GM12878 (cell line): ENCODE results near the gene ZNF473. TPM values are rescaled to one million over a fixed set of nuclear protein-coding genes. Genes with fewer than 3 reads are reported as not detected.

Experiments used
- ATAC-seq: fragments of 200-7000 bp; cut with Tn5 transposase; 3 replicates; pipeline ENCODE4 v1.9.1; 2020; ENCODE audit warnings: mild to moderate bottlenecking, moderate library complexity
- BruUV-seq: library from RNA; stranded (reverse); fragments of 400-500 nt; replicated peaks from 2 replicates; lab custom pipeline; 2021; lab: Mats Ljungman, UMichigan
- CTCF ChIA-PET: fragments of 300-600 bp; sonication (Branson Sonifier 250); formaldehyde crosslinking; extraction: SDS; loops from one replicate; lab custom pipeline; 2021; ENCODE audit warnings: inconsistent platforms; lab: Yijun Ruan, JAX
- POLR2A ChIA-PET: fragments of 350-600 bp; formaldehyde crosslinking; extraction: SDS; loops from one replicate; lab custom pipeline; 2021; ENCODE audit warnings: inconsistent platforms; lab: Charles Lee
- RAD21 ChIA-PET: fragments of 300-600 bp; sonication (Branson Sonifier 250); formaldehyde crosslinking; loops from one replicate; lab custom pipeline; 2023; ENCODE audit warnings: antibody characterized with exemption; ENCODE audit not compliant: unreplicated experiment; lab: Charles Lee
- SMC1A ChIA-PET: fragments of 300-600 bp; sonication (Branson Sonifier 250); formaldehyde crosslinking; loops from one replicate; lab custom pipeline; 2023; ENCODE audit not compliant: unreplicated experiment, uncharacterized antibody; lab: Charles Lee
- DNase-seq: peaks from one replicate; pipeline ENCODE4 v3.0.0-alpha.2; 2011; ENCODE audit warnings: low read depth, low spot score
- FAIRE-seq: peaks from 3 replicates; lab custom pipeline; 2011; peaks lifted over from hg19 to GRCh38; lab: Jason Lieb, UNC
- H2AFZ ChIP-seq: 2 replicates; pipeline ENCODE4 v1.6.0; 2011; ENCODE audit warnings: low read depth, low read length, control low read depth; ENCODE audit not compliant: control insufficient read depth
- H3K27ac ChIP-seq: 2 replicates; pipeline ENCODE4 v1.5.1; 2011; ENCODE audit warnings: control low read depth; ENCODE audit not compliant: control insufficient read depth, insufficient read depth
- H3K27me3 ChIP-seq, 2 experiments: replicated peaks in 1 of 2; 2 replicates each; pipeline versions ENCODE4 v1.6.0 to v1.6.1; 2011; ENCODE audit warnings: low read length in 1 of 2; ENCODE audit not compliant: control insufficient read depth in 2 of 2, insufficient read depth in 2 of 2
- H3K36me3 ChIP-seq, 2 experiments: 2 replicates each; pipeline ENCODE4 v1.5.1; 2011; ENCODE audit warnings: low read length in 1 of 2; ENCODE audit not compliant: control insufficient read depth in 2 of 2, insufficient read depth in 2 of 2
- H3K4me1 ChIP-seq: 2 replicates; pipeline ENCODE4 v1.6.1; 2011; ENCODE audit warnings: mild to moderate bottlenecking, low read length, moderate library complexity, mixed read lengths; ENCODE audit not compliant: control insufficient read depth, insufficient read depth
- H3K4me2 ChIP-seq: 2 replicates; pipeline ENCODE4 v1.6.0; 2011; ENCODE audit warnings: control low read depth; ENCODE audit not compliant: control insufficient read depth, insufficient read depth
- H3K4me3 ChIP-seq: fragments of 200-600 bp; sonication (generic); 2 replicates; pipeline ENCODE4 v1.5.1; 2016
- H3K79me2 ChIP-seq: 2 replicates; pipeline ENCODE4 v1.6.0; 2011; ENCODE audit warnings: low read length; ENCODE audit not compliant: control insufficient read depth, insufficient read depth
- H3K9ac ChIP-seq: 2 replicates; pipeline ENCODE4 v1.8.0; 2011; ENCODE audit warnings: low read length, control low read depth, mixed read lengths; ENCODE audit not compliant: control insufficient read depth, insufficient read depth
- H3K9me3 ChIP-seq: replicated peaks from 3 replicates; pipeline ENCODE4 v1.5.1; 2011; ENCODE audit warnings: mild to moderate bottlenecking, low read length; ENCODE audit not compliant: control insufficient read depth, insufficient read depth
- H4K20me1 ChIP-seq: 2 replicates; pipeline ENCODE4 v1.6.0; 2011; ENCODE audit not compliant: control insufficient read depth, insufficient read depth
- CBX3 ChIP-seq: fragments of 200-600 bp; sonication (generic); IDR thresholded peaks from 2 replicates; pipeline ENCODE4 v1.6.1; 2016; ENCODE audit warnings: low read depth, borderline replicate concordance
- CEBPB ChIP-seq, 2 experiments: fragments of 150-350 bp in 1 of 2; IDR thresholded peaks; 2 replicates each; pipeline ENCODE4 v1.6.1; 2012 to 2014; ENCODE audit warnings: low read depth in 2 of 2, low read length in 2 of 2, borderline replicate concordance in 1 of 2, inconsistent platforms in 1 of 2
- CUX1 ChIP-seq: IDR thresholded peaks from 2 replicates; pipeline ENCODE4 v1.6.1; 2012; ENCODE audit warnings: improper control_type of control experiment, low read depth, low read length; ENCODE audit not compliant: insufficient replicate concordance
- ETV6 ChIP-seq, 2 experiments: fragments of 450-650 bp in 1 of 2; IDR thresholded peaks in 1 of 2; conservative IDR thresholded peaks in 1 of 2; 2 replicates each; pipeline ENCODE4 v1.6.1; 2014; ENCODE audit warnings: antibody characterized with exemption in 1 of 2, borderline replicate concordance in 1 of 2, low read depth in 1 of 2, mild to moderate bottlenecking in 1 of 2, moderate library complexity in 1 of 2
- IRF4 ChIP-seq: IDR thresholded peaks from 2 replicates; pipeline ENCODE4 v1.6.1; 2011; ENCODE audit warnings: low read depth, low read length
- NFXL1 ChIP-seq: fragments of 450-650 bp; IDR thresholded peaks from 2 replicates; pipeline ENCODE4 v1.6.1; 2017; ENCODE audit warnings: antibody characterized with exemption, mild to moderate bottlenecking, borderline replicate concordance
- NFYA ChIP-seq: IDR thresholded peaks from 2 replicates; pipeline ENCODE4 v1.6.1; 2011; ENCODE audit warnings: low read depth, mild to moderate bottlenecking, low read length, improper control_type of control experiment, borderline replicate concordance
- NR2F1 ChIP-seq: fragments of 450-650 bp; conservative IDR thresholded peaks from 2 replicates; pipeline ENCODE4 v1.6.1; 2017; ENCODE audit warnings: mild to moderate bottlenecking
- RFX5 ChIP-seq: IDR thresholded peaks from 2 replicates; pipeline ENCODE4 v1.6.1; 2011; ENCODE audit warnings: low read depth, low read length, improper control_type of control experiment
- SP1 ChIP-seq: IDR thresholded peaks from one replicate; pipeline ENCODE4 v1.6.1; 2011; ENCODE audit warnings: low read depth, low read length
- STAT1 ChIP-seq: fragments of 450-650 bp; conservative IDR thresholded peaks from 2 replicates; pipeline ENCODE4 v1.6.1; 2014; ENCODE audit warnings: antibody characterized with exemption, mild to moderate bottlenecking
- USF1 ChIP-seq: IDR thresholded peaks from 2 replicates; pipeline ENCODE4 v1.6.1; 2011; ENCODE audit warnings: borderline replicate concordance, low read depth, mild to moderate bottlenecking, moderate library complexity, mixed read lengths, low read length; ENCODE audit not compliant: insufficient read depth; ENCODE audit errors: extremely low read length
- ZNF207 ChIP-seq: fragments of 450-650 bp; IDR thresholded peaks from 2 replicates; pipeline ENCODE4 v1.6.1; 2014; ENCODE audit warnings: antibody characterized with exemption, mild to moderate bottlenecking, borderline replicate concordance
- ZNF24 ChIP-seq: fragments of 450-650 bp; IDR thresholded peaks from 2 replicates; pipeline ENCODE4 v1.6.1; 2017; ENCODE audit warnings: antibody characterized with exemption, mild to moderate bottlenecking
- ZNF622 ChIP-seq: fragments of 450-650 bp; IDR thresholded peaks from 2 replicates; pipeline ENCODE4 v1.6.1; 2017; ENCODE audit warnings: mild to moderate bottlenecking, inconsistent platforms
- WGBS: methylation state at CpG from one replicate; pipeline ENCODE4 v1.1.6; 2016; ENCODE audit warnings: low lambda C conversion rate; ENCODE audit not compliant: insufficient replicate concordance, insufficient coverage; ENCODE audit errors: missing lambda C conversion rate; 5-methylcytosine and 5-hydroxymethylcytosine counted together
- in situ Hi-C: fragments of 300-500 bp; cut with MboI; formaldehyde crosslinking; loops from 9 replicates; pipeline ENCODE4 v1.14.3; 2018; ENCODE audit warnings: mixed read lengths
- intact Hi-C: fragments of 100-400 bp; cut with micrococcal nuclease; formaldehyde crosslinking; loops from one replicate; pipeline ENCODE4 v1.14.2; 2022; ENCODE audit not compliant: unreplicated experiment
- polyA plus RNA-seq, 11 experiments: library from polyadenylated mRNA; depleted of rRNA in 4 of 11; unstranded in 6 of 11; stranded (reverse) in 5 of 11; fragments of >200 nt; fragmentation: Nextera tagmentation in 4 of 11; fragmentation: Illumina TruSeq in 1 of 11; extraction: Ambion mirVana in 4 of 11; extraction: Trizol in 1 of 11; gene quantifications; 1 replicate in 1 of 11; 2 replicates in 10 of 11; pipeline versions ENCODE4 v1.2.1 to v1.2.3, GENCODE V29; 2011 to 2016; ENCODE audit warnings: inconsistent platforms in 2 of 11, missing spikeins in 2 of 11, low read depth in 1 of 11
- total RNA-seq, 4 experiments: library from RNA; depleted of rRNA in 3 of 4; stranded (reverse); fragments of >200 nt in 3 of 4; fragmentation: Illumina TruSeq in 1 of 4; extraction: Trizol in 1 of 4; gene quantifications; 2 replicates each; pipeline versions ENCODE4 v1.2.1 to v1.2.3, GENCODE V29; 2013 to 2021

Gene ZNF473
- total and polyA plus RNA-seq, 10 of the 15 experiments (the other 5 are each of a cell fraction or from before 2014, with no cell fraction given): 2.3 to 14.9 (median 6.3) TPM

GRCh38 chr19:50040967-50041366, 15.2 kb downstream of the ZNF473 start (continued):
- TF ChIP-seq CUX1: no peak

- RAD21 ChIA-PET: no interaction called here
- intact Hi-C loops (no loop called here), in situ Hi-C loops (no loop called here)
- Histone ChIP-seq H3K4me2 (no peak overlapping the region), H2AFZ (no peak overlapping the region), H3K36me3 (peaks cover 54 to 63% of the 10 kb centered on the region in 2 experiments), H3K9ac (no peak overlapping the region), H3K27me3 (no peaks in the 10 kb centered on the region), H3K4me1 (no peaks in the 10 kb centered on the region), H3K9me3 (peaks cover 34% of the 10 kb centered on the region), H3K4me3 (no peak overlapping the region), H3K27ac (no peak overlapping the region), H3K79me2 (no peaks in the 10 kb centered on the region), H4K20me1 (no peaks in the 10 kb centered on the region)
- POLR2A ChIA-PET: no interaction called here
- BruUV-seq: no TSS peak
- SMC1A ChIA-PET: no interaction called here
- DNase-seq: no peak
- CTCF ChIA-PET: interaction anchor here (0.6 kb wide), 1 partner anchor 1537 kb away, joined by 3 read pairs; no protein-coding TSS in a partner anchor
- ATAC-seq: no peak
- 18% methylated on average over 6 of the region's 6 CpGs for WGBS
- no peak for FAIRE-seq
- TF ChIP-seq IRF4 (no peak), CBX3 (no peak), NR2F1 (no peak), RFX5 (no peak), SP1 (no peak), ZNF207 (no peak), ETV6 (conservative IDR thresholded peaks at IDR 0.05 in 1 of 2, IDR thresholded peaks at IDR 0.05 in 1 of 2; ENCODE audit: borderline replicate concordance in 1 of 2, low read depth in 1 of 2) (no peak), CEBPB (IDR thresholded peaks at IDR 0.05; ENCODE audit: borderline replicate concordance in 1 of 2, low read depth in 2 of 2, low read length in 2 of 2) (no peak), NFYA (no peak), STAT1 (no peak), NFXL1 (no peak), USF1 (no peak), ZNF622 (no peak), ZNF24 (no peak)
Observed at GRCh38 chr19:50042363-50043024, 16.7 kb downstream of the ZNF473 start.
